DOHH2 (cell line): ENCODE measurements around the gene FAM107B.

Experiments used
- H3F3A ChIP-seq: fragments of 200-600 bp; sonication (generic), shearing (Covaris generic); 2 replicates; pipeline ENCODE4 v1.6.0; 2016; ENCODE audit warnings: antibody characterized with exemption, mild to moderate bottlenecking; ENCODE audit not compliant: control insufficient read depth, insufficient read depth
- H3K27ac ChIP-seq: fragments of 200-600 bp; sonication (generic); 2 replicates; pipeline ENCODE4 v1.5.1; 2014; ENCODE audit warnings: low read depth, mild to moderate bottlenecking, low read length, moderate library complexity
- H3K27me3 ChIP-seq: fragments of 200-600 bp; sonication (generic); 2 replicates; pipeline ENCODE4 v1.6.1; 2014; ENCODE audit warnings: mild to moderate bottlenecking, low read length, mixed read lengths; ENCODE audit not compliant: control insufficient read depth
- H3K36me3 ChIP-seq: fragments of 200-600 bp; sonication (generic); 2 replicates; pipeline ENCODE4 v1.6.1; 2014; ENCODE audit warnings: mild to moderate bottlenecking, low read length, moderate library complexity, mixed read lengths; ENCODE audit not compliant: control insufficient read depth
- H3K4me1 ChIP-seq: fragments of 200-600 bp; sonication (generic); 2 replicates; pipeline ENCODE4 v1.6.1; 2014; ENCODE audit warnings: mild to moderate bottlenecking, low read length, mixed read lengths; ENCODE audit not compliant: control insufficient read depth
- H3K4me2 ChIP-seq: fragments of 200-600 bp; sonication (generic); 2 replicates; pipeline ENCODE4 v1.6.0; 2014; ENCODE audit warnings: mild to moderate bottlenecking, low read length, moderate library complexity
- H3K4me3 ChIP-seq: fragments of 200-600 bp; sonication (generic); 2 replicates; pipeline ENCODE4 v1.5.1; 2014; ENCODE audit warnings: mild to moderate bottlenecking, low read length, mixed read lengths
- H3K79me2 ChIP-seq: fragments of 200-600 bp; sonication (generic); 2 replicates; pipeline ENCODE4 v1.6.1; 2014; ENCODE audit warnings: mild to moderate bottlenecking, low read length, mixed read lengths; ENCODE audit not compliant: control insufficient read depth
- H3K9me2 ChIP-seq: fragments of 200-600 bp; sonication (generic); replicated peaks from 2 replicates; pipeline ENCODE4 v1.6.1; 2014; ENCODE audit warnings: mild to moderate bottlenecking, low read length, mixed read lengths; ENCODE audit not compliant: control insufficient read depth
- H3K9me3 ChIP-seq: fragments of 200-600 bp; sonication (generic); 2 replicates; pipeline ENCODE4 v1.6.1; 2014; ENCODE audit warnings: antibody characterized with exemption, low read length, mixed read lengths; ENCODE audit not compliant: control insufficient read depth, insufficient read depth
- H4K20me1 ChIP-seq: fragments of 200-600 bp; sonication (generic); 2 replicates; pipeline ENCODE4 v1.6.0; 2014; ENCODE audit warnings: low read depth, mild to moderate bottlenecking, antibody characterized with exemption, low read length, moderate library complexity; ENCODE audit not compliant: control insufficient read depth, insufficient read depth
- CTCF ChIP-seq: fragments of 200-600 bp; sonication (generic); IDR thresholded peaks from one replicate; pipeline ENCODE4 v1.5.1; 2014; ENCODE audit warnings: antibody characterized with exemption, mild to moderate bottlenecking, low read depth, low read length; ENCODE audit not compliant: poor library complexity, severe bottlenecking
- EZH2phosphoT487 ChIP-seq: fragments of 200-600 bp; sonication (generic); IDR thresholded peaks from 2 replicates; pipeline ENCODE4 v1.6.1; 2017; ENCODE audit warnings: borderline replicate concordance, mild to moderate bottlenecking, antibody characterized with exemption, low read length, moderate library complexity, mixed read lengths

FAM107B gene

DNA sequence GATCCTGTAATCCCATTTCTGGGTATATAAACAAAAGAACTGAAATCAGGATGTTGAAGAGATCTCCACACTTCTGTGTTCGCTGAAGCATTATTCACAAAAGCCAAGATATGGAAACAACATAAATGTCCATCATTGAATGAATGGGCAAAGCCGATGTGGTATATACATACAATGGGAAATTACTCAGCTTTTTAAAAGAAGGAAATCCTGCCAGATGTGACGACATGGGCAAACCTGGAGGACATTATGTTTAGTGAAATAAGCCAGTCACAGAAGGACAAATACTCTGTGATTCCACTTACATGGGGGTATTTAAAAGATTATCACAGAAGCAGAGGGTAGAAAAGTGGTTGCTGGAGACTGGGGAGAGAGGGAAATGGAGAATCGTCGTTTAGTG is 23.9 kb upstream of the FAM107B start:
- Histone ChIP-seq H3F3A (peaks cover 33% of the 10 kb centered on the region), H3K79me2 (no peaks in the 10 kb centered on the region), H3K4me3 (peak overlapping the region; percentile 51), H3K36me3 (no peaks in the 10 kb centered on the region), H3K27ac (peak overlapping the region; percentile 76), H3K9me3 (no peaks in the 10 kb centered on the region), H3K4me1 (peaks cover 85% of the 10 kb centered on the region), H4K20me1 (no peaks in the 10 kb centered on the region), H3K9me2 (no peaks in the 10 kb centered on the region), H3K27me3 (no peaks in the 10 kb centered on the region), H3K4me2 (peak overlapping the region; percentile 71)
- TF ChIP-seq CTCF = no peak
- no peak for TF ChIP-seq EZH2phosphoT487

- Histone ChIP-seq H3K4me3 (no peak overlapping the region), H3K79me2 (no peaks in the 10 kb centered on the region), H3K27me3 (no peaks in the 10 kb centered on the region), H4K20me1 (no peaks in the 10 kb centered on the region), H3F3A (no peaks in the 10 kb centered on the region), H3K36me3 (no peaks in the 10 kb centered on the region), H3K4me1 (peaks cover 10% of the 10 kb centered on the region), H3K4me2 (no peak overlapping the region), H3K9me2 (no peaks in the 10 kb centered on the region), H3K9me3 (peaks cover 13% of the 10 kb centered on the region; the same call in 1 of the 2 replicates), H3K27ac (no peak overlapping the region)
- no peak for TF ChIP-seq CTCF
These were observed 13.2 kb upstream of the FAM107B start for GRCh38 chr10:14787938-14788337.

DNA sequence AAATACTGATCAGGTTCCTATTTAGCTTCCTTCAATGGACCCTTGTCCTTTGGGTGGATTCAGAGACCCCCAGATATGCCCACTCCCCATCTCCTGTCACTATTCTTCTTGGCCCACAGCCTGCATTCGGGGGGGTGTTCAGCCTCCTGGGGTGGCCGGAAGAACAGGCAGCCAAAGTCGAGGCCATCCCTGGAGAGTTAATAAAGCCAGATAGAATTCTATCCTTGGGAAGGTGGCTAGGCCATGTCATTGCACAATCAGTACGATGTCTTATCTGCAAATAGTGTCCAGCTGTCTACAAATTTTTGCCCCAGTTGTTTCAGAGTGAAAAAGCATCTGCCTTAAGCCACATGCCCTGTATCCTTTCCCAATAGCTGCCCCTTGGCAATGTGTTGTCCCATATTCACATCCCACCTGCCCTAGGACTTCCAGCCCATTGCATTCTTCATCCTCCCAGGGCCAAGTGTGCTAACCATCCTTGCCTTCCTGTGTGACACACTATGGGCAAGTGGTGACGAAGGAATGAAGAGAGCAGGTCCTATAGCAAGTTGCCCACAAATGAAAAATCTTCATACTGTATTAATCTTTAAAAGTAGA is 9.9 kb upstream of the FAM107B start:
- H3F3A ChIP-seq = no peaks in the 10 kb centered on the region
- H3K27me3 ChIP-seq = no peaks in the 10 kb centered on the region
- no peak overlapping the region for H3K4me3 ChIP-seq
- no peaks in the 10 kb centered on the region for H4K20me1 ChIP-seq
- H3K27ac ChIP-seq = no peak overlapping the region
- H3K9me3 ChIP-seq = peaks cover 13% of the 10 kb centered on the region; the same call in 1 of the 2 replicates
- H3K79me2 ChIP-seq = no peaks in the 10 kb centered on the region
- no peaks in the 10 kb centered on the region for H3K9me2 ChIP-seq
- H3K4me1 ChIP-seq = peaks cover 11% of the 10 kb centered on the region
- no peaks in the 10 kb centered on the region for H3K36me3 ChIP-seq
- H3K4me2 ChIP-seq = no peak overlapping the region
- TF ChIP-seq CTCF = no peak
- no peak for TF ChIP-seq EZH2phosphoT487
